Non-pigmented ciliary epithelial cell (primary cell): ENCODE results near the gene ANKRD11.
"Not testable (repeated sequence)": the region's sequence is repeated elsewhere in the genome, so short reads cannot be mapped to it uniquely, and the experiment has no call there.

Experiments
- DNase-seq: peaks from one replicate; pipeline ENCODE4 v3.0.0-alpha.2; 2010; ENCODE audit warnings: low read depth

ANKRD11 gene

GRCh38 chr16:89328412-89329400 is 161.7 kb downstream of the ANKRD11 start:
- not testable (repeated sequence) for DNase-seq

- DNase-seq = no peak
These were observed 163.6 kb downstream of the ANKRD11 start for GRCh38 chr16:89326721-89327120.

GRCh38 chr16:89325861-89326471 is 164.4 kb downstream of the ANKRD11 start:
- DNase-seq = no peak

DNA sequence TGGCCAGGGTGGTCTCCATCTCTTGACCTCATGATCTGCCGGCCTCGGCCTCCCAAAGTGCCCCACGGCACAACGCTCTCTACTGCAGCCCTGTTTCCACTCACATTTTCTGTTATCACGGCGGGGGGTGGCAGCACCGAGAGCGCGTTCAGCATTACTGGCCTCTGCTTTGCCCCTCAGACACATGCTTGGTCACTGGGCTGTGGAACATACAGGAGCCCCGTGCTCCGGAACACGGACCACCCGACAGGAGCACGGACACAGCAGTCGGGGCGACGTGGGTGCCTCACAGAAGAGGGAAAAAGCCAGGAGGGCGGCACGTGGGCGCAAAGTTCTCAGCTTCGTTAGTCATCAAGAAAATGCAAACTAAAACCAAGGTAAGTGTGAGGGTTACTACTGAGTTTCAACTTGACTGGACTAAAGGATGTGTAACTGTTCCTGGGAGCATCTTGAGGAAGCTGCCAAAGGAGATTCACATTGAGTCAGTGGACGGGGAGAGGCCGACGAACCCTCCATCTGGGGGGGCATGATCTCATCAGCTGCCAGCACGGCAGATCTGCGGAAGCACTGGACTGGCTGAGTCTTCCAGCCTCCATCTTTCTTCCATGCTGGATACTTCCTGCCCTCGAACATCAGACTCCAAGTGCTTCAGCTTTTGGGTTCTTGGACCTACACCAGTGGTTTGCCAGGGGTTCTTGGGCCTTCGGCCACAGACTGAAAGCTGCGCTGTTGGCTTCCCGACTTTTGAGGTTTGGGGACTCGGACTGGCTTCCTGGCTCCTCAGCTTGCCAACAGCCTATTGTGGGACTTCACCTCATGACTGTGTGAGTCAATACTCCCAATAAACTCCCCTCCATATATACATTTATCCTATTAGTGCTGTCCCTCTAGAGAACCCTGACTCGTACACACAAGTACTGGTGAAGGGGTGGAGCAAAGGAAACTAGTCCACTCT is 166.0 kb downstream of the ANKRD11 start:
- peak; percentile 83 for DNase-seq

DNA sequence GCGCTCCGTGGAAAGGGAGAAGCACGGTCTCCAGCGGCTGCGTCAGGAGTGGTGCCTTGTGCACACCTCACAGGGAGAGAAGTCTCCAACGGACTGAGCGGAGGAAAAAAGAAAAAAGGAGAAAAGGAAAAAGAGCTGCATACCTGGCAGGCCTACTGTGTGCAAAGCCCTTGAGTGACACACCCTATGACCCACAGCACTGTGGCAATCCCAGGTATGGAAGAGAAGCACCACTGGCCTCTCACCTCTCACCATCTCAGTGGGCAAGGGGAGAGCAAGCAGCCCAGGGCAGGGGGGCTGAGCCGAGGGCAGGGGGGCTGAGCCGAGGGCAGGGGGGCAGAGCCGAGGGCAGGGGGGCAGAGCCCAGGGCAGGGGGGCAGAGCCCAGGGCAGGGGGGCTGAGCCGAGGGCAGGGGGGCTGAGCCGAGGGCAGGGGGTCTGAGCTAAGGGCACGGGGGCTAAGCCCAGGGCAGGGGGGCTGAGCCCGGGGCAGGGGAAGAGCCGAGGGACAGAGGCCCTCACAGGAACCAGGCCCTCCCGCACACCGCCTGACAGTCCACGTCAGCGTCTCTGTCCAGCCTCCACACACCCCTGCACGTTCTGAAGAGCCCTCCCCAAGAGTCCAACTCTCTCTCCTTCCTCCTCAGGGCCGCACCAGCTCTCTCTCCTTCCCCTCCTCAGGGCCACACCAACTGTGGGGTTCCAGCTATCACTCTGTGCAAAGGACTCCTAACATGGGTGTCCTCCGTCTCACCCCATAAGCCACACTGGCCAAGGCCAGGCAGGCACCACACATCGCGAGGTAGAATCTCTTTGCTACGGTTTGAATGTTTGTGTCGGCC is 167.0 kb downstream of the ANKRD11 start:
- DNase-seq = no peak

- DNase-seq = no peak
These were observed 167.8 kb downstream of the ANKRD11 start for GRCh38 chr16:89322321-89323119.

GRCh38 chr16:89320782-89321501 is 169.4 kb downstream of the ANKRD11 start:
- no peak for DNase-seq

GRCh38 chr16:89319886-89320781 is 170.2 kb downstream of the ANKRD11 start:
- DNase-seq = no peak

GRCh38 chr16:89319631-89319885 is 170.8 kb downstream of the ANKRD11 start:
- DNase-seq = no peak

DNA sequence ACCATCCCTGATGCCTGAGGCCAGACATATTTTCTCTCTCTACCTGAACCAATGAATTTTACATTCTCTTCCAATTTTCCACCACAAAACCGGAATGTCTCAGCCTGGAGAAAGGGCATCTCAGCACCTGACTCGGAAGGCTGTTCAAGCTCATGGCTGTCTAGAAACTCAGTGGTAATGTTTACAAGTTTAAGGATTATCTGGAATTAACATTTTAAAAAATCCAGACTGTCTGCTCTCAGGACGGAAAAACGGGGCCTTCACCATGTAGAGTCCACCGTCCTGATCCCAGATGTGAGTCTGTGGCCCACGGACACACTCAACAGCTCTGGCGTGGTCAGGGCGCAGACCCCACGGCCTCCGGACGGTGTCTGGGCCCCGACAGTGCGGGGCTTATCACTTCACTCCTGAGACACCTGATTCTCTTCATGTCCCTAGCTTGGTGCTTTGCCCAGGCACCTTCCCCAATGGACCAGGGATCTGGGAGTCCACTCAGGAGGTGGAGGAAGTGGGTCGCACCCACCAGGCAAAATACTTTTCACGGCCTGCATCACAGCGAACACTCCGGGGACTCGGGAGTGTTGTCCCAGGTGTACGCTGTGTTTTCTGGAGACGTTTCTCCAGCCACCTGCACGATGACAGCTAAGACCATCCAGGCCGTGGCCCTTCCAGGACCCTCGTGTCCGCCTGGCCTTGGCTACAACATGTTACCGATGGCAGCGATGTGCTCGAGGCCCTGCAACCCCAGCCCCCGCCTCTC is 171.3 kb downstream of the ANKRD11 start:
- no peak for DNase-seq

DNA sequence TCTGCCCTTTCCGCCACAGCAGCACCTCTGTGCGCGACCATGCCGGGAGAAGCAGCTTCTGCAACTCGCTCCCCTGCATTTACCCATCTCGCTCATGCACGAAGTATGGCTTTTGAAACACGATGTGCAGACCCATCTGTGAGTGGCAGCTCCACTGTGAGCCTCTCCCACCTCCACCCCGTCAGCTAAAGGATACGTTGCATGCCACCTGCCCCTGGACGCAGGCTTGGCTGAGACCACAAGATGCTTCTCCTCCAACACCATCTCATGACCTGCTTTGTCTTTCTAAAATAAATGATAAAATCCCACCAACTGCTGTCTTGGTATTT is 172.0 kb downstream of the ANKRD11 start:
- DNase-seq = no peak

GRCh38 chr16:89317729-89318429 is 172.5 kb downstream of the ANKRD11 start:
- DNase-seq = no peak

DNA sequence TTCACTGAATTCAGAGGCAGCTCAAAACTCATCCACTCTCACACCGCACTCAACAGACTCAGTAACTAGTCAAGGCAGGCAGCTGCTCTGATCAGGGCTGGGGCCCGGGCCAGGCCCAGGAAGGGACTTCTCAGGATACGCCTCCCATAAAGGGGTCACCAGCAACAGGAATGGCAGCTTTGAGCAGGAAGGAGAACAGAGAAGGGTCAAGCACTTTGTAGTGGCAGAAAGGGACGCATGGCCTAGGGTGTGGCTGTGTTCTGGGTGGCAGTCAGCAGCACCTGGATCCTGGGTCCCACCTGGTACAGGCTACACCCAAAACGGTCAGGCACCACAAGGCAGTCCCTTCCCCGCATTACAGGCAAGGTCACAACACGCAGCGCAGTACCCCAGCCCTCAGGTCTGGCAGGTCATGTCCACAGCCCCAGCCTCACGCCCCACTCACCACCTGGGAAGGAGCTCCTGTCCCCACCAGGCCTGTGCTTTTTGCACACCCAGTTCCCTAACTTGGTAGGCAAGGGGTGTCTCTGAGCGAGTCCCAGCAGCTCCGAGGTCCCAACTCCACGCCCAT is 173.2 kb downstream of the ANKRD11 start:
- DNase-seq = no peak

GRCh38 chr16:89316701-89317100 is 173.7 kb downstream of the ANKRD11 start:
- no peak for DNase-seq

DNA sequence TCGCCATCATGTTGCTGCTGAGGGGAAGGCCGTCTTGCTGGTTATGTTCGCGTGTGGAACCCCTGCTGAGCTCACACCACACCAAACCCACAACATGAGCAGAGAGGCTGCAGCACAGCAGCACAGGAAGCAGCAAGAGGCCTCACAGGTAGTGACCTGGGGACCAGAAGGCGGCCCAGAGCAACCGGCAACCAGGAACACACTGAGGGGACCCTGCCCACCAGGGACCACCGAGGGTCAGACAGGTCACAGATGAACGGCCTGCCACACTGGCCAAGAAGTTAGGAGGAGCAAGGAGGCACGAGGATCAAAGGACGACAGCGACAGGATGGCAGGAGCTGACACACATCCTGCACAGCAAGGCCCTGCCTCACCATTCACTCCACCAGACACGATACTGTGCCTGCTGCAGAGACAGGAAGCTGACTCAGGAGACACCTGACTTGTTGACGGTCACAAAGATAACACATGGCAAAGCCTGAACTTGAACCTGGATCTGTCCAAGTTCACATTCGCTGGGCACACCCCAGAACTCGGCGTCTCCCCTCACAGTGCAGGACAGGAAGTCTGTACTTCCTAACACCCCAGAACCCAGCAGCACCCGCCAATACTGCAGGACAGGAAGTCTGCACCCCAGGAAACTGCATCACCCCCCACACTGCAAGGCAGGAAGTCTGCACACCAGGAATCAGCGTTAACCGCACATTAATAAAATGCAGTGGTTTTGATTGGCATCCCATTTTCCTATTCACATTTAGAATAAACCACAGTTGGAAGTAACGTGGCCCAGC is 174.4 kb downstream of the ANKRD11 start:
- peak; percentile 65 for DNase-seq

- no peak for DNase-seq
These were observed 175.1 kb downstream of the ANKRD11 start for GRCh38 chr16:89315271-89315670.

- DNase-seq = no peak
These were observed 175.5 kb downstream of the ANKRD11 start for GRCh38 chr16:89314854-89315253.
